NCI-H748 treated with DMSO at 0.1 percent for 48 hours (cell line): ENCODE data around the gene AP1S3.

ENCODE experiments used
- DNase-seq: peaks from one replicate; lab custom pipeline; 2025; lab: John Stamatoyannopoulos, UW

Gene AP1S3

GRCh38 chr2:223760838-223761502 lies 76.4 kb downstream of the AP1S3 start:
- no peak for DNase-seq

- DNase-seq = no peak
Measured at GRCh38 chr2:223759569-223760430, 77.6 kb downstream of the AP1S3 start.

GRCh38 chr2:223758131-223758840 lies 79.1 kb downstream of the AP1S3 start:
- DNase-seq = peak; percentile 29

- DNase-seq = no peak
Measured at GRCh38 chr2:223753940-223754339, 83.4 kb downstream of the AP1S3 start.

GRCh38 chr2:223751012-223751411 lies 86.4 kb downstream of the AP1S3 start:
- DNase-seq = no peak

GRCh38 chr2:223747392-223748042 lies 89.9 kb downstream of the AP1S3 start:
- DNase-seq = no peak

- no peak for DNase-seq
Measured at GRCh38 chr2:223746611-223747010, 90.8 kb downstream of the AP1S3 start.

- no peak for DNase-seq
Measured at GRCh38 chr2:223744580-223744979, 92.8 kb downstream of the AP1S3 start.

GRCh38 chr2:223740679-223741078 lies 96.7 kb downstream of the AP1S3 start:
- DNase-seq = no peak

GRCh38 chr2:223737207-223737606 lies 100.2 kb downstream of the AP1S3 start:
- no peak for DNase-seq

- no peak for DNase-seq
Measured at GRCh38 chr2:223736488-223736887, 100.9 kb downstream of the AP1S3 start.

GRCh38 chr2:223735659-223736244 lies 101.6 kb downstream of the AP1S3 start:
- DNase-seq = no peak

GRCh38 chr2:223735035-223735640 lies 102.2 kb downstream of the AP1S3 start:
- DNase-seq = no peak

- no peak for DNase-seq
Measured at GRCh38 chr2:223734346-223734745, 103.0 kb downstream of the AP1S3 start.

- no peak for DNase-seq
Measured at GRCh38 chr2:223732346-223732745, 105.0 kb downstream of the AP1S3 start.

- DNase-seq = no peak
Measured at GRCh38 chr2:223731503-223731902, 105.9 kb downstream of the AP1S3 start.

GRCh38 chr2:223729781-223730180 lies 107.6 kb downstream of the AP1S3 start:
- no peak for DNase-seq

- peak; percentile 8 for DNase-seq
Measured at GRCh38 chr2:223727562-223727961, 109.8 kb downstream of the AP1S3 start.

- no peak for DNase-seq
Measured at GRCh38 chr2:223725986-223726970, 111.1 kb downstream of the AP1S3 start.

- no peak for DNase-seq
Measured at GRCh38 chr2:223725494-223725893, 111.9 kb downstream of the AP1S3 start.
